GM12878 (cell line): Measurements from ENCODE around the gene MRPL20. TPM values are rescaled to one million over a fixed set of nuclear protein-coding genes. Genes with fewer than 3 reads are reported as not detected.
A peak's percentile ranks its signal among the peaks of the same experiment; 100 is the strongest.

ENCODE experiments used
- ATAC-seq: fragments of 200-7000 bp; cut with Tn5 transposase; 3 replicates; pipeline ENCODE4 v1.9.1; 2020; ENCODE audit warnings: mild to moderate bottlenecking, moderate library complexity
- BruUV-seq: library from RNA; stranded (reverse); fragments of 400-500 nt; replicated peaks from 2 replicates; lab custom pipeline; 2021; lab: Mats Ljungman, UMichigan
- CTCF ChIA-PET: fragments of 300-600 bp; sonication (Branson Sonifier 250); formaldehyde crosslinking; extraction: SDS; loops from one replicate; lab custom pipeline; 2021; ENCODE audit warnings: inconsistent platforms; lab: Yijun Ruan, JAX
- POLR2A ChIA-PET: fragments of 350-600 bp; formaldehyde crosslinking; extraction: SDS; loops from one replicate; lab custom pipeline; 2021; ENCODE audit warnings: inconsistent platforms; lab: Charles Lee
- RAD21 ChIA-PET: fragments of 300-600 bp; sonication (Branson Sonifier 250); formaldehyde crosslinking; loops from one replicate; lab custom pipeline; 2023; ENCODE audit warnings: antibody characterized with exemption; ENCODE audit not compliant: unreplicated experiment; lab: Charles Lee
- SMC1A ChIA-PET: fragments of 300-600 bp; sonication (Branson Sonifier 250); formaldehyde crosslinking; loops from one replicate; lab custom pipeline; 2023; ENCODE audit not compliant: unreplicated experiment, uncharacterized antibody; lab: Charles Lee
- DNase-seq: peaks from one replicate; pipeline ENCODE4 v3.0.0-alpha.2; 2011; ENCODE audit warnings: low read depth, low spot score
- FAIRE-seq: peaks from 3 replicates; lab custom pipeline; 2011; peaks lifted over from hg19 to GRCh38; lab: Jason Lieb, UNC
- H2AFZ ChIP-seq: 2 replicates; pipeline ENCODE4 v1.6.0; 2011; ENCODE audit warnings: low read depth, low read length, control low read depth; ENCODE audit not compliant: control insufficient read depth
- H3K27ac ChIP-seq: 2 replicates; pipeline ENCODE4 v1.5.1; 2011; ENCODE audit warnings: control low read depth; ENCODE audit not compliant: control insufficient read depth, insufficient read depth
- H3K27me3 ChIP-seq, 2 experiments: replicated peaks in 1 of 2; 2 replicates each; pipeline versions ENCODE4 v1.6.0 to v1.6.1; 2011; ENCODE audit warnings: low read length in 1 of 2; ENCODE audit not compliant: control insufficient read depth in 2 of 2, insufficient read depth in 2 of 2
- H3K36me3 ChIP-seq, 2 experiments: 2 replicates each; pipeline ENCODE4 v1.5.1; 2011; ENCODE audit warnings: low read length in 1 of 2; ENCODE audit not compliant: control insufficient read depth in 2 of 2, insufficient read depth in 2 of 2
- H3K4me1 ChIP-seq: 2 replicates; pipeline ENCODE4 v1.6.1; 2011; ENCODE audit warnings: mild to moderate bottlenecking, low read length, moderate library complexity, mixed read lengths; ENCODE audit not compliant: control insufficient read depth, insufficient read depth
- H3K4me2 ChIP-seq: 2 replicates; pipeline ENCODE4 v1.6.0; 2011; ENCODE audit warnings: control low read depth; ENCODE audit not compliant: control insufficient read depth, insufficient read depth
- H3K4me3 ChIP-seq: fragments of 200-600 bp; sonication (generic); 2 replicates; pipeline ENCODE4 v1.5.1; 2016
- H3K79me2 ChIP-seq: 2 replicates; pipeline ENCODE4 v1.6.0; 2011; ENCODE audit warnings: low read length; ENCODE audit not compliant: control insufficient read depth, insufficient read depth
- H3K9ac ChIP-seq: 2 replicates; pipeline ENCODE4 v1.8.0; 2011; ENCODE audit warnings: low read length, control low read depth, mixed read lengths; ENCODE audit not compliant: control insufficient read depth, insufficient read depth
- H3K9me3 ChIP-seq: replicated peaks from 3 replicates; pipeline ENCODE4 v1.5.1; 2011; ENCODE audit warnings: mild to moderate bottlenecking, low read length; ENCODE audit not compliant: control insufficient read depth, insufficient read depth
- H4K20me1 ChIP-seq: 2 replicates; pipeline ENCODE4 v1.6.0; 2011; ENCODE audit not compliant: control insufficient read depth, insufficient read depth
- BACH1 ChIP-seq: fragments of 450-650 bp; IDR thresholded peaks from 2 replicates; pipeline ENCODE4 v1.6.1; 2017; ENCODE audit warnings: mild to moderate bottlenecking, borderline replicate concordance
- BCL3 ChIP-seq: IDR thresholded peaks from 2 replicates; pipeline ENCODE4 v1.6.1; 2011; ENCODE audit warnings: borderline replicate concordance, low read depth, mild to moderate bottlenecking, moderate library complexity, low read length; ENCODE audit not compliant: insufficient read depth, poor library complexity, severe bottlenecking
- HDAC2 ChIP-seq: fragments of 200-600 bp; sonication (generic); IDR thresholded peaks from 2 replicates; pipeline ENCODE4 v1.6.1; 2017
- HDGF ChIP-seq: fragments of 450-650 bp; IDR thresholded peaks from 2 replicates; pipeline ENCODE4 v1.6.1; 2016; ENCODE audit warnings: antibody characterized with exemption
- NFIC ChIP-seq: IDR thresholded peaks from 2 replicates; pipeline ENCODE4 v1.6.1; 2012; ENCODE audit warnings: low read depth, mild to moderate bottlenecking, inconsistent platforms, low read length, moderate library complexity
- PAX5 ChIP-seq: IDR thresholded peaks from 2 replicates; pipeline ENCODE4 v1.6.1; 2011; ENCODE audit warnings: low read depth, low read length, borderline replicate concordance
- WGBS: methylation state at CpG from one replicate; pipeline ENCODE4 v1.1.6; 2016; ENCODE audit warnings: low lambda C conversion rate; ENCODE audit not compliant: insufficient replicate concordance, insufficient coverage; ENCODE audit errors: missing lambda C conversion rate; 5-methylcytosine and 5-hydroxymethylcytosine counted together
- in situ Hi-C: fragments of 300-500 bp; cut with MboI; formaldehyde crosslinking; loops from 9 replicates; pipeline ENCODE4 v1.14.3; 2018; ENCODE audit warnings: mixed read lengths
- intact Hi-C: fragments of 100-400 bp; cut with micrococcal nuclease; formaldehyde crosslinking; loops from one replicate; pipeline ENCODE4 v1.14.2; 2022; ENCODE audit not compliant: unreplicated experiment
- polyA plus RNA-seq, 11 experiments: library from polyadenylated mRNA; depleted of rRNA in 4 of 11; unstranded in 6 of 11; stranded (reverse) in 5 of 11; fragments of >200 nt; fragmentation: Nextera tagmentation in 4 of 11; fragmentation: Illumina TruSeq in 1 of 11; extraction: Ambion mirVana in 4 of 11; extraction: Trizol in 1 of 11; gene quantifications; 1 replicate in 1 of 11; 2 replicates in 10 of 11; pipeline versions ENCODE4 v1.2.1 to v1.2.3, GENCODE V29; 2011 to 2016; ENCODE audit warnings: inconsistent platforms in 2 of 11, missing spikeins in 2 of 11, low read depth in 1 of 11
- total RNA-seq, 4 experiments: library from RNA; depleted of rRNA in 3 of 4; stranded (reverse); fragments of >200 nt in 3 of 4; fragmentation: Illumina TruSeq in 1 of 4; extraction: Trizol in 1 of 4; gene quantifications; 2 replicates each; pipeline versions ENCODE4 v1.2.1 to v1.2.3, GENCODE V29; 2013 to 2021
- TF ChIP-seq, protein P1 (sequence below): IDR thresholded peaks from 2 replicates; pipeline ENCODE4 v1.6.1; 2011; ENCODE audit warnings: borderline replicate concordance, low read depth, mild to moderate bottlenecking, moderate library complexity, mixed read lengths, low read length; ENCODE audit not compliant: insufficient read depth; ENCODE audit errors: extremely low read length
- TF ChIP-seq, protein P2 (sequence below): fragments of 450-650 bp; IDR thresholded peaks from 2 replicates; pipeline ENCODE4 v1.6.1; 2017; ENCODE audit warnings: low read depth, mild to moderate bottlenecking, moderate library complexity

MRPL20 gene
- total and polyA plus RNA-seq, 10 of the 15 experiments (the other 5 are each of a cell fraction or from before 2014, with no cell fraction given) = 129 to 525 (median 255) TPM

GRCh38 chr1:1367315-1367714, 39.8 kb downstream of the MRPL20 start:
- ChIA-PET POLR2A (no interaction called here), RAD21 (no interaction called here), CTCF (no interaction called here)
- no peak overlapping the region for H3K9ac ChIP-seq
- H3K4me3 ChIP-seq = no peak overlapping the region
- H3K4me1 ChIP-seq = peaks cover 12% of the 10 kb centered on the region
- ATAC-seq = no peak
- H3K4me2 ChIP-seq = no peak overlapping the region
- 96% methylated on average over 5 of the region's 5 CpGs for WGBS
- H3K9me3 ChIP-seq = peaks cover 3% of the 10 kb centered on the region; the same call in 1 of the 3 replicates
- FAIRE-seq = no peak
- H4K20me1 ChIP-seq = no peaks in the 10 kb centered on the region
- in situ Hi-C loops = no loop called here
- no peak for DNase-seq
- no peak overlapping the region for H3K27ac ChIP-seq
- H3K79me2 ChIP-seq = peaks cover 3% of the 10 kb centered on the region
- peaks cover 0 to 1% of the 10 kb centered on the region in 2 experiments; a peak in 2 of 4 replicates for H3K36me3 ChIP-seq
- TF ChIP-seq, protein P1, sequence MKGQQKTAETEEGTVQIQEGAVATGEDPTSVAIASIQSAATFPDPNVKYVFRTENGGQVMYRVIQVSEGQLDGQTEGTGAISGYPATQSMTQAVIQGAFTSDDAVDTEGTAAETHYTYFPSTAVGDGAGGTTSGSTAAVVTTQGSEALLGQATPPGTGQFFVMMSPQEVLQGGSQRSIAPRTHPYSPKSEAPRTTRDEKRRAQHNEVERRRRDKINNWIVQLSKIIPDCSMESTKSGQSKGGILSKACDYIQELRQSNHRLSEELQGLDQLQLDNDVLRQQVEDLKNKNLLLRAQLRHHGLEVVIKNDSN = no peak
- TF ChIP-seq NFIC (0 out of 2 replicates have a peak, but pooled peaks have one; percentile 6), BACH1 (peak; percentile 70; the same call in 1 of the 2 replicates), HDGF (peak; percentile 33; the same call in 1 of the 2 replicates), HDAC2 (no peak), PAX5 (no peak), BCL3 (peak; percentile 81)
- TF ChIP-seq, protein P2, sequence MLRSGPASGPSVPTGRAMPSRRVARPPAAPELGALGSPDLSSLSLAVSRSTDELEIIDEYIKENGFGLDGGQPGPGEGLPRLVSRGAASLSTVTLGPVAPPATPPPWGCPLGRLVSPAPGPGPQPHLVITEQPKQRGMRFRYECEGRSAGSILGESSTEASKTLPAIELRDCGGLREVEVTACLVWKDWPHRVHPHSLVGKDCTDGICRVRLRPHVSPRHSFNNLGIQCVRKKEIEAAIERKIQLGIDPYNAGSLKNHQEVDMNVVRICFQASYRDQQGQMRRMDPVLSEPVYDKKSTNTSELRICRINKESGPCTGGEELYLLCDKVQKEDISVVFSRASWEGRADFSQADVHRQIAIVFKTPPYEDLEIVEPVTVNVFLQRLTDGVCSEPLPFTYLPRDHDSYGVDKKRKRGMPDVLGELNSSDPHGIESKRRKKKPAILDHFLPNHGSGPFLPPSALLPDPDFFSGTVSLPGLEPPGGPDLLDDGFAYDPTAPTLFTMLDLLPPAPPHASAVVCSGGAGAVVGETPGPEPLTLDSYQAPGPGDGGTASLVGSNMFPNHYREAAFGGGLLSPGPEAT = peak; percentile 68
- TF ChIP-seq, all 136 proteins: peak for 5
- BruUV-seq = no TSS peak
- SMC1A ChIA-PET = no interaction called here
- Histone ChIP-seq H2AFZ (no peak overlapping the region), H3K27me3 (no peaks in the 10 kb centered on the region)
- intact Hi-C loops = no loop called here
